Smooth muscle cell of the brain vasculature (primary cell): ENCODE measurements around the gene TUBA3D.
"Not testable (repeated sequence)": the region's sequence is repeated elsewhere in the genome, so short reads cannot be mapped to it uniquely, and the experiment has no call there.

Experiments used
- DNase-seq: peaks from one replicate; pipeline ENCODE4 v3.0.0-alpha.2; 2012; ENCODE audit warnings: low read depth, low spot score

Gene TUBA3D

GRCh38 chr2:131483981-131484820 is 8.3 kb downstream of the TUBA3D start:
- not testable (repeated sequence) for DNase-seq

GRCh38 chr2:131484906-131485460 is 9.1 kb downstream of the TUBA3D start:
- not testable (repeated sequence) for DNase-seq

DNA sequence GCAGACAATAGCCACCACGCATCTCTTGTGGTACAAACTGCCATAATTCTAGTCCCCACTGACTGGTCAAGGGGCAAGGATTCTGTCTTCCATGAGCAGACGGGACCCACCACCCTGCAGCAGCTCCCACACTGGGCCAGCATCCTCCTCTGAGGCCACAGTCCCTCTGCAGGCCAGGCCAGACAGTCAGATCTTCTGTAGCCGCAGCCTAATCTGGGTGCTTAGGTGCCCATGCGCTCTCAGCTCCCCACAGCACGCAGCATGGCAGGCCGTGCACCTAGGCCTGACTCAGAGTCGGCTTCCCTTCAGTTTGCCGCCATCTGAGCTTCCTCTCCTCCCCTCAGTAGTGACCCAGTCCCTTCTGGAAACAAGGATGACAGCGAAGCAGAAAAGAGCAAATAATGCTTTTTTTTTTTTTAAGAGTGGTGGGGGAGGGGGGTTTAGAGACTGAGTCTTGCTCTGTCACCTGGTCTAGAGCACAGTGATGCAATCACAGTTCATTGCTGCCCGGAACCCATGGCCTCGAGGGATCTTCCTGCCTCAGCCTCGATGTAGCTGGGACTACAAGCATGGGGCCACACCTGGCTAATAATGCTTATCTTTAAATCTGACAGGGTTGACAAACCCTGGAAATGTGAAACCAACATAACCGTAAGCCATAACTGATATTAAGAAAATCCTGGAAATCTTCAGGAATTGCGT is 10.4 kb downstream of the TUBA3D start:
- DNase-seq, result not testable (repeated sequence)

- DNase-seq, result no peak
Measured at GRCh38 chr2:131488306-131489205, 12.6 kb downstream of the TUBA3D start.

DNA sequence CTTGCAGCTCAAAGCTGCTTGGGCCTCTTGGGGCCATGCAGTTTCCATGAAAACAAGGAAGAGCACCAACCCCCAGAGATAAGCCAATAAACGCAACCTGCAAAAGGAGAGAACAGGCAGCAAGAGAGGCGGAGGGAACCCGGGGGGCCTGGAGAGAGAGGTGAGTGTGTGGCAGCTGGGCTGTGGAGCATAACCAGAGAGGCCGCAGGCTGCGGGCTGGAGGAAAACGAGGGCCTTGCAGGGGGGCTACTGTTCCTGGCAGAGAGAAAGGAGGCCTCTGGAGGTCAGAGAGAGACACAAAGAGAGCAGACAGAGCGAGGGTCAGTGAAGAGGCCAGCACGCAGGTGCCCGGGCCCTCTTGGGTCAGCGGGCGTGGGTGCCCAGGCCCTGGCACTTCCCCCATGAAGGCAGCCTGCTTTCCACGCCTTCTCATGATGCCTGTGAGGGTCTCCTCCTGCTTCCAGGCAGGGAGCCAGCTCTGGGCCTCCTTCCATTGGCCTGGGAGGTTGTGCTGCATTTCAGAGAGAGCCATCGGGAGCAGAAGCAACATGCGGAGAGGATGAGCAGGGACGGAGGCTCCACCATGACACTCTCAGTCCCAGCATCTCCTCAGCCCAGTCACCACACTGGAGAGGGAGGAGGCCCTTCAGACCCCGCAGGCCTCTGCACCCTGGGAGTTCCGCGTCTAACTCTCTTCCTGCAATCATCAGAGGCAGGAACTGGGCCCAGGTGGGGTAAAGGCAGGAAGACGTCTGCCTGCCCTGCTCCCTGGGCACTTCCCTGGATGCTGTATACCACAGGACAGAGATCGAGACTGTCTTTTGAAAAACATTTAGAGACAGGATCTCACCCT is 14.9 kb downstream of the TUBA3D start:
- DNase-seq, result not testable (repeated sequence)

GRCh38 chr2:131491469-131491836 is 15.5 kb downstream of the TUBA3D start:
- not testable (repeated sequence) for DNase-seq

GRCh38 chr2:131492015-131492417 is 16.1 kb downstream of the TUBA3D start, which contains the start of gene MZT2A:
TSS of gene MZT2A (minus strand) at chr2:131492397. CDS start at chr2:131492376, 21 bp downstream.
- DNase-seq, result not testable (repeated sequence)

DNA sequence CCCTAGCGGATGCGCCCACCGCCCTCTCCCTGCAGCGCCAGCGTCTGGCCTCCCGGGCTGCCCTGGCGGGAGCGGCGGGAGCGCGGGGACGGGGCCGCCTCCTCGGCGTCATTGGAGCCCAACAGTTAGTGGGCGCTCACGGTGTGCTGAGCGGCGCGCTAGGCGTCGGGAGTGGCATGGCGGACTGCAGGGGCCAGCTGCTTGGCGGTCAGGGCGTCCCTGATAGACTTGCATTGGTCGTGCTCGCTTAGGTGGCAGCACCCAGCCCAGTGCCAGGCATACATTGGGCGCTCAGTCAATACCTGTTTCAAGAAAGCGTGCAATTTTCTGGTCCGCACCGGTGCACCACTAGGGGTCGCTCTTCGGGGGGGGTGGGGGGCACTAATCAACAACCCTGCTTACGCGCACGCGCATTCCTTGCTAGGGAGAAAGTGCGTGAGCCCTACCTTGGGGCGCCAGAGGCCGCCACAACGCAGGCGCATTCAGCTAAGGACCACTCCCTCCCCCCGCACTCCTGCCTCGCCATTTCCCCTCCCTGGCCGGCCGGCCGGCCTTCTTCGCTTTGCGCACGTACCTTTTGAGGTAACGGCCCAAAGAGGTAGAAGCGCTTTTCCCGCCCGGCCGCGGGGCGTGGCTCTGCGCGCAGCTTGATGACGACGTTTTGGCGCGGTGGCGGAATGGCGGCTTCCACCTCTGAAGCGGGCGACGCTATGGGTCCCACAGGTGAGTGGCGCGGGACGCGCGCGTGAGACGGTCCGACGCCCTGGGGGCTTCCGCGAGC is 16.7 kb downstream of the TUBA3D start:
- DNase-seq, result peak; percentile 72

DNA sequence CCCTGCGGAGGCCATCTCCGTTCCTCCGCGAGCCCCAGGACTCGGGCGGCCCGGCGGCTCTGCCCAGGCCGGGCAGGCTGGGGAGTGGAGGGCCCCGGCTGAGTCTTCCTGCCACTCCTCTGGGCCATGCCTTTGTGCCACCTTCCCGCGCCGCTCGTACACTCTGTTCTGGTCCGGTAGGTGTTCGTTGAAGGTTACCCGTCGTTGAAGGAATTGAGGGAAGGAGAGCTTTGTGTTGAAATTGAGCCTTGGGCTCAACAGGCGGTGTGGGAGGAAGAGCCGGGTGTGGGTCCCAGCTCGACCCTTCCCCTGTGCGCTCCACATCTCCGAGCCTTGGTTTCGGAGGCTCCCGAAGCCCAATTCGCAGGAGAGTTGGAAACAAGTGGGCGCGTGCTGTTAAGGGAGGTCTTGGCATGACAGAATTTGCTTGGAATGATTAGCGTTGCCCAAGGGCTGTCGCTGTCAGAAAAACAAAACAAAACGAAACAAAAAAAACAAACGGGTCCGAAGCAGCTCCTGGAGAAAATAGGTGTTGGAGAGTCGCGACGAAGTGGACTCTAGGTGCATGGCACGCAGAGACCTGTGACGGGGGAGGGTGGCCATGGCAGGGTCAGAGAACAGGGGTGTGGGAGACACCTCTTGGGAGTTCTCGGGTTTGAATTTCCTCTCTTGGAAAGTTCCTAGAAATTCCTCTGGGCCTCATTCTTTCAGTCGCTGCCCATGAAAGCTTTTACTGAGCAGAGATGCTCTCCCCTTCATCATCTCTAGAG is 17.5 kb downstream of the TUBA3D start:
- DNase-seq, result no peak

DNA sequence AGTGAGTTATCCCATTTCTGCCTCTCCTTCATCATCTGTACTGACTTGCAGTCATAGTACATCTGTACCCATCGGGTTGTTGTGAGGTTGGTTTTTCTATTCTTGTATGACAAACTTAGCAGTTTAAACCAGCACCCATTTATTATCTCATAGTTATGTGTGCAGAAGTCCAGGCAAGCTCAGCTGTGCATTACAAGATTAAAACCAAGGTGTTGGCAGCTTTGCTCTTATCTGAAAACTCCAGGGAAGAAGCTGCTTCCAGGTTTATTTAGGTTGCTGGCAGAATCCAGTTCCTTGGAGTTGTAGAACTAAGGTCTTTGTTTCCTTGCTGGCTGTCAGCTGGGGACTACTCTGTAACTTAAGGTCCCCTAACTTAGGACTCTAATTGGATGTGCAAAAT is 19.6 kb downstream of the TUBA3D start:
- DNase-seq, result not testable (repeated sequence)

- DNase-seq, result not testable (repeated sequence)
Measured at GRCh38 chr2:131498321-131498973, 22.5 kb downstream of the TUBA3D start.

DNA sequence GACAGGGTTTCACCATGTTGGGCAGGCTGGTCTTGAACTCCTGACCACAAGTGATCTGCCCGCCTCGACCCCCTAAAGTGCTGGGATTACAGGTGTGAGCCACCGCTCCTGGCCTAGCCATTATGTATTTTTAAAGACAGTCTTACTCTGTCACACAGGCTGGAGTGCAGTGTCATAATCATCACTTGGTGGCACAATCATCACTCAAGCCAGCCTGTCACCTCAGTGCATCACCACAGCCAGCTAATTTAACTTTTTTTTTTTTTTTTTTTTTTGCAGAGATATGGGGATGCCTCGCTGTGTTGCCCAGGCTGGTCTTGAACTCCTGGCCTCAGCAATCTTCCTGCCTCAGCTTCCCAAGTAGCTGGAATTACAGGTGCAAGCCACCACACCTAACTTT is 27.7 kb downstream of the TUBA3D start:
- DNase-seq, result not testable (repeated sequence)

GRCh38 chr2:131504082-131504750 is 28.3 kb downstream of the TUBA3D start:
- DNase-seq, result not testable (repeated sequence)

GRCh38 chr2:131509615-131510014 is 33.7 kb downstream of the TUBA3D start:
- no peak for DNase-seq

- DNase-seq, result not testable (repeated sequence)
Measured at GRCh38 chr2:131511291-131511968, 35.5 kb downstream of the TUBA3D start.

- DNase-seq, result not testable (repeated sequence)
Measured at GRCh38 chr2:131511969-131512870, 36.3 kb downstream of the TUBA3D start.
